GM23338 (cell line): ENCODE data around the gene EML4. TPM values are rescaled to one million over a fixed set of nuclear protein-coding genes. Genes with fewer than 3 reads are reported as not detected.
"Not testable (repeated sequence)": the region's sequence is repeated elsewhere in the genome, so short reads cannot be mapped to it uniquely, and the experiment has no call there.

Experiments
- ATAC-seq: fragments of 200-7000 bp; cut with Tn5 transposase; 3 replicates; pipeline ENCODE4 v1.9.1; 2020
- DNase-seq: peaks from one replicate; pipeline ENCODE4 v3.0.0-alpha.2; 2015; ENCODE audit warnings: low spot score
- H2AFZ ChIP-seq: fragments of 200-600 bp; sonication (generic); 2 replicates; pipeline ENCODE4 v1.8.0; 2016; ENCODE audit warnings: antibody characterized with exemption, mild to moderate bottlenecking, moderate library complexity
- H3F3A ChIP-seq: fragments of 200-600 bp; sonication (generic); replicated peaks from 2 replicates; pipeline ENCODE4 v1.8.0; 2017; ENCODE audit warnings: antibody characterized with exemption, mixed run types, low read depth
- H3K27ac ChIP-seq: fragments of 200-600 bp; sonication (generic); 2 replicates; pipeline ENCODE4 v1.6.1; 2016; ENCODE audit warnings: low read depth
- H3K27me3 ChIP-seq: fragments of 200-600 bp; sonication (generic); 2 replicates; pipeline ENCODE4 v1.8.0; 2016; ENCODE audit warnings: mild to moderate bottlenecking, mixed run types, moderate library complexity; ENCODE audit not compliant: insufficient read depth
- H3K36me3 ChIP-seq: fragments of 200-600 bp; sonication (generic); 2 replicates; pipeline ENCODE4 v1.8.0; 2016; ENCODE audit warnings: mild to moderate bottlenecking; ENCODE audit not compliant: insufficient read depth
- H3K4me1 ChIP-seq: fragments of 200-600 bp; sonication (generic); 2 replicates; pipeline ENCODE4 v1.8.0; 2016; ENCODE audit warnings: mild to moderate bottlenecking, moderate library complexity; ENCODE audit not compliant: insufficient read depth
- H3K4me2 ChIP-seq: fragments of 200-600 bp; sonication (generic); 2 replicates; pipeline ENCODE4 v1.7.1; 2017; ENCODE audit warnings: mixed run types
- H3K4me3 ChIP-seq: fragments of 200-600 bp; sonication (generic); 2 replicates; pipeline ENCODE4 v1.6.1; 2016; ENCODE audit warnings: mixed run types
- H3K79me2 ChIP-seq: fragments of 200-600 bp; sonication (generic); replicated peaks from 2 replicates; pipeline ENCODE4 v1.8.0; 2017; ENCODE audit warnings: mild to moderate bottlenecking; ENCODE audit not compliant: insufficient read depth
- H3K9me2 ChIP-seq: fragments of 200-600 bp; sonication (generic); 2 replicates; pipeline ENCODE4 v1.8.0; 2017; ENCODE audit not compliant: insufficient read depth
- H4K20me1 ChIP-seq: fragments of 200-600 bp; sonication (generic); replicated peaks from 2 replicates; pipeline ENCODE4 v1.8.0; 2017; ENCODE audit warnings: mild to moderate bottlenecking; ENCODE audit not compliant: insufficient read depth
- H3K27ac Mint-ChIP-seq: 2 replicates; pipeline ENCODE4 v1.8.0; 2020; ENCODE audit warnings: inconsistent platforms, mild to moderate bottlenecking, moderate library complexity, mixed read lengths
- H3K27me3 Mint-ChIP-seq: 3 replicates; pipeline ENCODE4 v1.8.0; 2022; ENCODE audit warnings: low read depth, mild to moderate bottlenecking, moderate library complexity, mixed read lengths, inconsistent platforms; ENCODE audit not compliant: insufficient read depth, poor library complexity
- H3K36me3 Mint-ChIP-seq: 3 replicates; pipeline ENCODE4 v1.8.0; 2021; ENCODE audit warnings: low read depth, mild to moderate bottlenecking, inconsistent platforms, moderate library complexity, mixed read lengths
- H3K4me1 Mint-ChIP-seq: 3 replicates; pipeline ENCODE4 v1.8.0; 2020; ENCODE audit warnings: mild to moderate bottlenecking, inconsistent platforms, mixed read lengths
- H3K4me3 Mint-ChIP-seq: 3 replicates; pipeline ENCODE4 v1.8.0; 2021; ENCODE audit warnings: moderate library complexity, mild to moderate bottlenecking, inconsistent platforms, mixed read lengths
- H3K9me3 Mint-ChIP-seq: 3 replicates; pipeline ENCODE4 v1.8.0; 2020; ENCODE audit warnings: moderate library complexity, mild to moderate bottlenecking, inconsistent platforms, mixed read lengths
- ZNF462 ChIP-seq: fragments of 250-450 bp; sonication (Bioruptor Pico); IDR thresholded peaks from 2 replicates; pipeline ENCODE4 v1.5.0; 2020; ENCODE audit warnings: mild to moderate bottlenecking, moderate library complexity
- polyA plus RNA-seq: library from polyadenylated mRNA; unstranded; fragments of >200 nt; fragmentation: Nextera tagmentation; extraction: Ambion mirVana; gene quantifications from 2 replicates; pipeline ENCODE4 v1.2.1, GENCODE V29; 2016
- total RNA-seq: library from RNA; depleted of rRNA; stranded (reverse); fragments of >200 nt; shearing (Covaris generic); gene quantifications from 2 replicates; pipeline ENCODE4 v1.2.3, GENCODE V29; 2014

EML4 gene
- total and polyA plus RNA-seq, 2 experiments from 2014 or later: 65.3 to 115 TPM

- no peak for ATAC-seq
- H3K27me3 ChIP-seq: no peaks in the 10 kb centered on the region
Measured at GRCh38 chr2:42345986-42346385, 176.8 kb downstream of the EML4 start.

GRCh38 chr2:42346856-42347255, 177.7 kb downstream of the EML4 start:
- not testable (repeated sequence) for H3K9me2 ChIP-seq, H3K36me3 ChIP-seq, H3K27ac Mint-ChIP-seq, H3K4me2 ChIP-seq, H3K4me1 Mint-ChIP-seq, DNase-seq, H3K4me3 Mint-ChIP-seq, H3K27me3 Mint-ChIP-seq, H2AFZ ChIP-seq, H3K4me1 ChIP-seq, H3K27ac ChIP-seq, H3K27me3 ChIP-seq, H3K4me3 ChIP-seq, H3K9me3 Mint-ChIP-seq, ATAC-seq, H3F3A ChIP-seq, H4K20me1 ChIP-seq
- H3K79me2 ChIP-seq: peaks cover 84% of the 10 kb centered on the region
- H3K36me3 Mint-ChIP-seq: peaks cover 27% of the 10 kb centered on the region

More at GRCh38 chr2:42345986-42346385, 176.8 kb downstream of the EML4 start:
- Mint-ChIP-seq H3K9me3 (no peaks in the 10 kb centered on the region), H3K27ac (no peak overlapping the region), H3K27me3 (peaks cover 10% of the 10 kb centered on the region), H3K4me1 (peaks cover 10% of the 10 kb centered on the region), H3K4me3 (no peak overlapping the region), H3K36me3 (peaks cover 24% of the 10 kb centered on the region)
- Histone ChIP-seq H3K4me3 (no peak overlapping the region), H3F3A (peaks cover 3% of the 10 kb centered on the region; the same call in 1 of the 2 replicates), H3K27ac (peak overlapping the region; percentile 26; the same call in 1 of the 2 replicates), H3K9me2 (no peaks in the 10 kb centered on the region), H3K79me2 (peaks cover 75% of the 10 kb centered on the region), H3K36me3 (peaks cover 3% of the 10 kb centered on the region), H2AFZ (no peak overlapping the region), H4K20me1 (peaks cover 6% of the 10 kb centered on the region), H3K4me1 (no peaks in the 10 kb centered on the region; the same call in 1 of the 2 replicates), H3K4me2 (no peak overlapping the region)
- TF ChIP-seq ZNF462: no peak
- no peak for DNase-seq

- not testable (repeated sequence) for H3K4me1 Mint-ChIP-seq, H3K27me3 Mint-ChIP-seq, H3K27me3 ChIP-seq, ATAC-seq, H3K27ac Mint-ChIP-seq, H3K4me2 ChIP-seq, H3K9me3 Mint-ChIP-seq, H3K27ac ChIP-seq, H4K20me1 ChIP-seq, H2AFZ ChIP-seq, H3K4me3 ChIP-seq, H3K36me3 ChIP-seq, H3K4me3 Mint-ChIP-seq, H3K9me2 ChIP-seq, H3K4me1 ChIP-seq, H3F3A ChIP-seq, DNase-seq
- peaks cover 31% of the 10 kb centered on the region for H3K36me3 Mint-ChIP-seq
- H3K79me2 ChIP-seq: peaks cover 88% of the 10 kb centered on the region
Measured at GRCh38 chr2:42347518-42347917, 178.4 kb downstream of the EML4 start.
